HepG2 (cell line): ENCODE measurements around the gene FBLIM1. TPM values are rescaled to one million over a fixed set of nuclear protein-coding genes. Genes with fewer than 3 reads are reported as not detected.
A peak's percentile ranks its signal among the peaks of the same experiment; 100 is the strongest.

Source experiments
- ATF7-NPFF ChIP-seq: sonication (generic); formaldehyde crosslinking; IDR thresholded peaks from 2 replicates; pipeline ENCODE4 v1.8.1; 2023; ENCODE audit warnings: mild to moderate bottlenecking, low read depth, missing genetic modification reagents, moderate library complexity
- BORCS8-MEF2B ChIP-seq: sonication (generic); formaldehyde crosslinking; IDR thresholded peaks from 2 replicates; pipeline ENCODE4 v1.8.0; 2022; ENCODE audit warnings: mild to moderate bottlenecking, missing genetic modification reagents
- FOXJ3 ChIP-seq: sonication (generic); formaldehyde crosslinking; IDR thresholded peaks from 2 replicates; pipeline ENCODE4 v1.4.0; 2020; ENCODE audit warnings: missing genetic modification reagents, mild to moderate bottlenecking, borderline replicate concordance
- GABPB1 ChIP-seq: IDR thresholded peaks from 2 replicates; pipeline ENCODE4 v1.6.1; 2016; ENCODE audit warnings: mild to moderate bottlenecking, missing genetic modification reagents, moderate library complexity, missing compliant biosample characterization
- HDAC1 ChIP-seq: sonication (generic); formaldehyde crosslinking; IDR thresholded peaks from 2 replicates; pipeline ENCODE4 v1.5.1; 2020; ENCODE audit warnings: mild to moderate bottlenecking, missing genetic modification reagents
- KDM2A ChIP-seq: sonication (generic); formaldehyde crosslinking; IDR thresholded peaks from 2 replicates; pipeline ENCODE4 v1.4.0; 2020; ENCODE audit warnings: low read depth, missing genetic modification reagents, borderline replicate concordance
- MYC ChIP-seq: sonication (generic); formaldehyde crosslinking; IDR thresholded peaks from 2 replicates; pipeline ENCODE4 v1.9.0; 2021; ENCODE audit warnings: missing genetic modification reagents, borderline replicate concordance
- NCOA2 ChIP-seq: sonication (generic); formaldehyde crosslinking; IDR thresholded peaks from 2 replicates; pipeline ENCODE4 v1.8.0; 2022; ENCODE audit warnings: inconsistent platforms
- XBP1 ChIP-seq: sonication (generic); formaldehyde crosslinking; IDR thresholded peaks from 2 replicates; pipeline ENCODE4 v1.5.0; 2020; ENCODE audit warnings: missing genetic modification reagents
- ZIK1 ChIP-seq: sonication (generic); formaldehyde crosslinking; IDR thresholded peaks from 2 replicates; pipeline ENCODE4 v1.5.0; 2020; ENCODE audit warnings: mild to moderate bottlenecking, low read depth, missing genetic modification reagents, borderline replicate concordance
- ZNF292 ChIP-seq: sonication (generic); formaldehyde crosslinking; IDR thresholded peaks from 2 replicates; pipeline ENCODE4 v1.8.1; 2022; ENCODE audit warnings: mild to moderate bottlenecking, low read depth, missing genetic modification reagents, borderline replicate concordance
- ZNF737 ChIP-seq: sonication (generic); formaldehyde crosslinking; IDR thresholded peaks from 2 replicates; pipeline ENCODE4 v1.5.0; 2020; ENCODE audit warnings: missing genetic modification reagents, mild to moderate bottlenecking, borderline replicate concordance
- ZNF761 ChIP-seq: sonication (generic); formaldehyde crosslinking; conservative IDR thresholded peaks from 2 replicates; pipeline ENCODE4 v1.4.0; 2020; ENCODE audit warnings: mild to moderate bottlenecking, missing genetic modification reagents
- ZNF773 ChIP-seq: sonication (generic); formaldehyde crosslinking; IDR thresholded peaks from 2 replicates; pipeline ENCODE4 v1.4.0; 2020; ENCODE audit warnings: missing genetic modification reagents, borderline replicate concordance
- polyA plus RNA-seq, 8 experiments: library from polyadenylated mRNA; depleted of rRNA in 3 of 8; stranded (reverse) in 7 of 8; unstranded in 1 of 8; fragments of >200 nt; fragmentation: Illumina TruSeq in 4 of 8; extraction: Trizol in 4 of 8; gene quantifications; 2 replicates each; pipeline versions ENCODE4 v1.2.1 to v1.2.3, GENCODE V29; 2011 to 2016; ENCODE audit warnings: low read depth in 4 of 8, missing spikeins in 1 of 8, mixed read lengths in 1 of 8; ENCODE audit not compliant: insufficient read depth in 1 of 8
- total RNA-seq, 5 experiments: library from RNA; depleted of rRNA; stranded (reverse); fragments of >200 nt; fragmentation: Illumina TruSeq; extraction: Trizol; gene quantifications; 2 replicates each; pipeline ENCODE4 v1.2.3, GENCODE V29; 2016; ENCODE audit warnings: low read depth in 1 of 5
- TF ChIP-seq, protein P1 (sequence below): IDR thresholded peaks from 2 replicates; pipeline ENCODE4 v1.6.1; 2016; ENCODE audit warnings: missing genetic modification reagents, missing compliant biosample characterization
- TF ChIP-seq, protein P2 (sequence below): sonication (generic); formaldehyde crosslinking; IDR thresholded peaks from 2 replicates; pipeline ENCODE4 v1.4.0; 2020; ENCODE audit warnings: missing genetic modification reagents, borderline replicate concordance
- TF ChIP-seq, protein P3 (sequence below): sonication (generic); formaldehyde crosslinking; conservative IDR thresholded peaks from 2 replicates; pipeline ENCODE4 v1.5.0; 2020; ENCODE audit warnings: missing genetic modification reagents
- TF ChIP-seq, protein P4 (sequence below): sonication (generic); formaldehyde crosslinking; IDR thresholded peaks from 2 replicates; pipeline ENCODE4 v1.4.0; 2020; ENCODE audit warnings: mild to moderate bottlenecking, missing genetic modification reagents
- TF ChIP-seq, protein P5 (sequence below): sonication (generic); formaldehyde crosslinking; IDR thresholded peaks from 2 replicates; pipeline ENCODE4 v1.5.0; 2020; ENCODE audit warnings: mild to moderate bottlenecking, missing genetic modification reagents

The FBLIM1 gene
- total and polyA plus RNA-seq, 2 of the 13 experiments (the other 11 are each of a cell fraction or from before 2014, with no cell fraction given) = 10.6 to 23.0 TPM

DNA sequence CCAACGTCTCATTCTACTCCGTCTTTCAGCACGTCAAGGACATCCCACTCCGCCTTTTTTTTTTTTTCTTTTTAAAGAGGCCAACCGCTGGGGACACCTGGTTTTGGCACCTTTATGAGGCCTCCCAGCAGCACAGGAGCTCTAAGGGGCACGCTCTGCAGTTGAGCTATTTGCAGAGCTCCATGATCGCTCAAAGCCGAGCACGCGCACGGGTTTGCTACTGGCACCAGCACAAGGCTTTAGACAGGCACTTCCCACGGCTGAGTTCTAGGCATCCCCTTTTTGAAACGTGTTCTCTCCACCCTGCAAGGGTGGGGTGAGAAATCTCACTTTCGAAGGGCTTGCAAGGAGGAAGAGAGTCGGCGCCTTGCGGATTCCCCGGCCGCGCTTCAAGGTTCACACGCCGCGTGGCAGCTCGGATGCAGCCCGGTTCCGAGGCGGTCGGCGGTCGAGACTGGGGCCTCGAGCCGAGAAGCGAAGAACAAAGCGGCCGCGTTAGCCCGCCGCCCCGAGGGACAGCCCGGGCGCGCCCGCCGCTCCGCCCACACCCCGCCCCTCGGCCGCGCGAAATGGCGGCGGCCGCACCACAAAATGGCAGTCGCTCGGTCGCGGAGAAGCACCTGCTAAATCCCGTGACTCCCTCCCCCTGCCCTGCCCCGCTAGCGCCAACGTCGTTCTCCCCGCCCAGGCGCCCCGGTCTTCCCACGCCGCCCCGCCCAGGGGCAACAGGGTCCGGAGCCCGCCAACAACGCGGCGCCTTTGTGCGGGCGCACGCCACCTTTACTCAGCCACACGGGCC, 76.0 kb downstream of the FBLIM1 start (continued):
- TF ChIP-seq ZNF737 (CRISPR knock-in tag) (0 out of 2 replicates have a peak, but pooled peaks have one; percentile 30), XBP1 (CRISPR knock-in tag) (peak; percentile 76; the same call in 1 of the 2 replicates), KDM2A (CRISPR knock-in tag) (peak; percentile 82), GABPB1 (CRISPR knock-in tag) (peak; percentile 62), FOXJ3 (0 out of 2 replicates have a peak, but pooled peaks have one; percentile 69), HDAC1 (peak; percentile 66), MYC (CRISPR knock-in tag) (peak; percentile 90), ZIK1 (no peak), ZNF773 (CRISPR knock-in tag) (peak; percentile 87; the same call in 1 of the 2 replicates), ZNF761 (CRISPR knock-in tag) (no peak; the same call in 1 of the 2 replicates), ZNF292 (CRISPR knock-in tag) (no peak), ATF7-NPFF (CRISPR knock-in tag) (peak; percentile 89), BORCS8-MEF2B (CRISPR knock-in tag) (peak; percentile 58; the same call in 1 of the 2 replicates), NCOA2 (CRISPR knock-in tag) (0 out of 2 replicates have a peak, but pooled peaks have one; percentile 21)
- TF ChIP-seq, protein P1, sequence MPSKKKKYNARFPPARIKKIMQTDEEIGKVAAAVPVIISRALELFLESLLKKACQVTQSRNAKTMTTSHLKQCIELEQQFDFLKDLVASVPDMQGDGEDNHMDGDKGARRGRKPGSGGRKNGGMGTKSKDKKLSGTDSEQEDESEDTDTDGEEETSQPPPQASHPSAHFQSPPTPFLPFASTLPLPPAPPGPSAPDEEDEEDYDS = peak; percentile 80
- TF ChIP-seq, protein P2, sequence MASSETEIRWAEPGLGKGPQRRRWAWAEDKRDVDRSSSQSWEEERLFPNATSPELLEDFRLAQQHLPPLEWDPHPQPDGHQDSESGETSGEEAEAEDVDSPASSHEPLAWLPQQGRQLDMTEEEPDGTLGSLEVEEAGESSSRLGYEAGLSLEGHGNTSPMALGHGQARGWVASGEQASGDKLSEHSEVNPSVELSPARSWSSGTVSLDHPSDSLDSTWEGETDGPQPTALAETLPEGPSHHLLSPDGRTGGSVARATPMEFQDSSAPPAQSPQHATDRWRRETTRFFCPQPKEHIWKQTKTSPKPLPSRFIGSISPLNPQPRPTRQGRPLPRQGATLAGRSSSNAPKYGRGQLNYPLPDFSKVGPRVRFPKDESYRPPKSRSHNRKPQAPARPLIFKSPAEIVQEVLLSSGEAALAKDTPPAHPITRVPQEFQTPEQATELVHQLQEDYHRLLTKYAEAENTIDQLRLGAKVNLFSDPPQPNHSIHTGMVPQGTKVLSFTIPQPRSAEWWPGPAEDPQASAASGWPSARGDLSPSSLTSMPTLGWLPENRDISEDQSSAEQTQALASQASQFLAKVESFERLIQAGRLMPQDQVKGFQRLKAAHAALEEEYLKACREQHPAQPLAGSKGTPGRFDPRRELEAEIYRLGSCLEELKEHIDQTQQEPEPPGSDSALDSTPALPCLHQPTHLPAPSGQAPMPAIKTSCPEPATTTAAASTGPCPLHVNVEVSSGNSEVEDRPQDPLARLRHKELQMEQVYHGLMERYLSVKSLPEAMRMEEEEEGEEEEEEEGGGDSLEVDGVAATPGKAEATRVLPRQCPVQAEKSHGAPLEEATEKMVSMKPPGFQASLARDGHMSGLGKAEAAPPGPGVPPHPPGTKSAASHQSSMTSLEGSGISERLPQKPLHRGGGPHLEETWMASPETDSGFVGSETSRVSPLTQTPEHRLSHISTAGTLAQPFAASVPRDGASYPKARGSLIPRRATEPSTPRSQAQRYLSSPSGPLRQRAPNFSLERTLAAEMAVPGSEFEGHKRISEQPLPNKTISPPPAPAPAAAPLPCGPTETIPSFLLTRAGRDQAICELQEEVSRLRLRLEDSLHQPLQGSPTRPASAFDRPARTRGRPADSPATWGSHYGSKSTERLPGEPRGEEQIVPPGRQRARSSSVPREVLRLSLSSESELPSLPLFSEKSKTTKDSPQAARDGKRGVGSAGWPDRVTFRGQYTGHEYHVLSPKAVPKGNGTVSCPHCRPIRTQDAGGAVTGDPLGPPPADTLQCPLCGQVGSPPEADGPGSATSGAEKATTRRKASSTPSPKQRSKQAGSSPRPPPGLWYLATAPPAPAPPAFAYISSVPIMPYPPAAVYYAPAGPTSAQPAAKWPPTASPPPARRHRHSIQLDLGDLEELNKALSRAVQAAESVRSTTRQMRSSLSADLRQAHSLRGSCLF (CRISPR knock-in tag) = 0 out of 2 replicates have a peak, but pooled peaks have one; percentile 23
- TF ChIP-seq, protein P3, sequence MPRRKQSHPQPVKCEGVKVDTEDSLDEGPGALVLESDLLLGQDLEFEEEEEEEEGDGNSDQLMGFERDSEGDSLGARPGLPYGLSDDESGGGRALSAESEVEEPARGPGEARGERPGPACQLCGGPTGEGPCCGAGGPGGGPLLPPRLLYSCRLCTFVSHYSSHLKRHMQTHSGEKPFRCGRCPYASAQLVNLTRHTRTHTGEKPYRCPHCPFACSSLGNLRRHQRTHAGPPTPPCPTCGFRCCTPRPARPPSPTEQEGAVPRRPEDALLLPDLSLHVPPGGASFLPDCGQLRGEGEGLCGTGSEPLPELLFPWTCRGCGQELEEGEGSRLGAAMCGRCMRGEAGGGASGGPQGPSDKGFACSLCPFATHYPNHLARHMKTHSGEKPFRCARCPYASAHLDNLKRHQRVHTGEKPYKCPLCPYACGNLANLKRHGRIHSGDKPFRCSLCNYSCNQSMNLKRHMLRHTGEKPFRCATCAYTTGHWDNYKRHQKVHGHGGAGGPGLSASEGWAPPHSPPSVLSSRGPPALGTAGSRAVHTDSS (CRISPR knock-in tag) = peak; percentile 70; the same call in 1 of the 2 replicates
- TF ChIP-seq, protein P4, sequence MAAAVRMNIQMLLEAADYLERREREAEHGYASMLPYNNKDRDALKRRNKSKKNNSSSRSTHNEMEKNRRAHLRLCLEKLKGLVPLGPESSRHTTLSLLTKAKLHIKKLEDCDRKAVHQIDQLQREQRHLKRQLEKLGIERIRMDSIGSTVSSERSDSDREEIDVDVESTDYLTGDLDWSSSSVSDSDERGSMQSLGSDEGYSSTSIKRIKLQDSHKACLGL = no peak
- TF ChIP-seq, protein P5, sequence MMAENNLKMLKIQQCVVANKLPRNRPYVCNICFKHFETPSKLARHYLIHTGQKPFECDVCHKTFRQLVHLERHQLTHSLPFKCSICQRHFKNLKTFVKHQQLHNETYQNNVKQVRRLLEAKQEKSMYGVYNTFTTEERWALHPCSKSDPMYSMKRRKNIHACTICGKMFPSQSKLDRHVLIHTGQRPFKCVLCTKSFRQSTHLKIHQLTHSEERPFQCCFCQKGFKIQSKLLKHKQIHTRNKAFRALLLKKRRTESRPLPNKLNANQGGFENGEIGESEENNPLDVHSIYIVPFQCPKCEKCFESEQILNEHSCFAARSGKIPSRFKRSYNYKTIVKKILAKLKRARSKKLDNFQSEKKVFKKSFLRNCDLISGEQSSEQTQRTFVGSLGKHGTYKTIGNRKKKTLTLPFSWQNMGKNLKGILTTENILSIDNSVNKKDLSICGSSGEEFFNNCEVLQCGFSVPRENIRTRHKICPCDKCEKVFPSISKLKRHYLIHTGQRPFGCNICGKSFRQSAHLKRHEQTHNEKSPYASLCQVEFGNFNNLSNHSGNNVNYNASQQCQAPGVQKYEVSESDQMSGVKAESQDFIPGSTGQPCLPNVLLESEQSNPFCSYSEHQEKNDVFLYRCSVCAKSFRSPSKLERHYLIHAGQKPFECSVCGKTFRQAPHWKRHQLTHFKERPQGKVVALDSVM (CRISPR knock-in tag) = peak; percentile 80
